Stimulated activated CD8-positive, alpha-beta memory T cell treated with anti-CD3 and anti-CD28 coated beads, Interleukin-2, amount 100 ng/mL, for 48 hours (primary cell): Measurements from ENCODE around the gene ALPI.
"Not testable (repeated sequence)": the region's sequence is repeated elsewhere in the genome, so short reads cannot be mapped to it uniquely, and the experiment has no call there.

ENCODE experiments used
- DNase-seq, 2 donors: peaks; one replicate each; pipeline ENCODE4 v3.0.0-alpha.2; 2020; ENCODE audit warnings: low read depth in 2 of 2

The ALPI gene

GRCh38 chr2:232441922-232442321 is 14.0 kb upstream of the ALPI start:
- DNase-seq: not testable (repeated sequence)

GRCh38 chr2:232442431-232442830 is 13.5 kb upstream of the ALPI start:
- not testable (repeated sequence) for DNase-seq

- DNase-seq: not testable (repeated sequence)
Measured at GRCh38 chr2:232443047-232443446, 12.9 kb upstream of the ALPI start.

GRCh38 chr2:232443669-232444408 is 12.1 kb upstream of the ALPI start:
- DNase-seq: not testable (repeated sequence)

- peak; percentile 59 to 64 for DNase-seq
Measured at GRCh38 chr2:232444409-232445148, 11.4 kb upstream of the ALPI start.

GRCh38 chr2:232445149-232445885 is 10.6 kb upstream of the ALPI start:
- DNase-seq: not testable (repeated sequence)

- not testable (repeated sequence) for DNase-seq
Measured at GRCh38 chr2:232446266-232446777, 9.6 kb upstream of the ALPI start.

- no peak for DNase-seq
Measured at GRCh38 chr2:232447091-232447620, 8.8 kb upstream of the ALPI start.

GRCh38 chr2:232447638-232448303 is 8.2 kb upstream of the ALPI start:
- DNase-seq: no peak

GRCh38 chr2:232448304-232448690 is 7.7 kb upstream of the ALPI start:
- no peak for DNase-seq

- no peak for DNase-seq
Measured at GRCh38 chr2:232449964-232450363, 6.0 kb upstream of the ALPI start.

GRCh38 chr2:232451645-232452044 is 4.3 kb upstream of the ALPI start:
- not testable (repeated sequence) for DNase-seq

GRCh38 chr2:232454630-232455029 is 1.3 kb upstream of the ALPI start:
- DNase-seq: no peak

- DNase-seq: no peak
Measured at GRCh38 chr2:232456296-232457120, 555 bp downstream of the ALPI start.

- DNase-seq: no peak
Measured at GRCh38 chr2:232457121-232458011, 1.4 kb downstream of the ALPI start.

GRCh38 chr2:232458051-232458660 is 2.2 kb downstream of the ALPI start:
- DNase-seq: no peak

- no peak for DNase-seq
Measured at GRCh38 chr2:232458661-232459418, 2.9 kb downstream of the ALPI start.

- no peak for DNase-seq
Measured at GRCh38 chr2:232459419-232460035, 3.6 kb downstream of the ALPI start.
